OCI-LY7 (cell line): Measurements from ENCODE around the gene GALNT2. TPM values are rescaled to one million over a fixed set of nuclear protein-coding genes. Genes with fewer than 3 reads are reported as not detected.

Source experiments
- BruUV-seq: library from RNA; stranded (reverse); fragments of 400-500 nt; replicated peaks from 2 replicates; lab custom pipeline; 2021; lab: Mats Ljungman, UMichigan
- CTCF ChIA-PET: fragments of 300-600 bp; sonication (Branson Sonifier 250); formaldehyde crosslinking; loops from one replicate; lab custom pipeline; 2022; ENCODE audit warnings: antibody characterized with exemption; ENCODE audit not compliant: unreplicated experiment; lab: Charles Lee
- POLR2A ChIA-PET: fragments of 300-600 bp; sonication (Branson Sonifier 250); formaldehyde crosslinking; loops from one replicate; lab custom pipeline; 2022; ENCODE audit warnings: antibody characterized with exemption; lab: Charles Lee
- DNase-seq: peaks from one replicate; pipeline ENCODE4 v3.0.0-alpha.2; 2015; ENCODE audit warnings: low spot score
- H2AFZ ChIP-seq: fragments of 200-600 bp; sonication (generic), shearing (Covaris generic); 2 replicates; pipeline ENCODE4 v1.6.1; 2014; ENCODE audit warnings: mild to moderate bottlenecking, antibody characterized with exemption, low read length, moderate library complexity
- H3K27ac ChIP-seq: fragments of 200-600 bp; sonication (generic); 2 replicates; pipeline ENCODE4 v1.5.1; 2014; ENCODE audit warnings: mixed run types, low read depth, mild to moderate bottlenecking, moderate library complexity, low read length, inconsistent platforms; ENCODE audit not compliant: poor library complexity, severe bottlenecking
- H3K36me3 ChIP-seq: fragments of 200-600 bp; sonication (generic); 2 replicates; pipeline ENCODE4 v1.6.1; 2014; ENCODE audit warnings: mild to moderate bottlenecking, antibody characterized with exemption, low read length, moderate library complexity, mixed read lengths; ENCODE audit not compliant: insufficient read depth
- H3K4me1 ChIP-seq: fragments of 200-600 bp; sonication (generic); 2 replicates; pipeline ENCODE4 v1.5.1; 2014; ENCODE audit warnings: mild to moderate bottlenecking, low read length; ENCODE audit not compliant: insufficient read depth, poor library complexity, severe bottlenecking
- H3K4me2 ChIP-seq: fragments of 200-600 bp; sonication (generic); 2 replicates; pipeline ENCODE4 v1.6.1; 2014; ENCODE audit warnings: mild to moderate bottlenecking, low read length
- H3K4me3 ChIP-seq: fragments of 200-600 bp; sonication (generic); 2 replicates; pipeline ENCODE4 v1.5.1; 2014; ENCODE audit warnings: mild to moderate bottlenecking, low read depth, low read length; ENCODE audit not compliant: poor library complexity, severe bottlenecking
- H3K79me2 ChIP-seq: fragments of 200-600 bp; sonication (generic); 2 replicates; pipeline ENCODE4 v1.6.1; 2016; ENCODE audit warnings: low read depth, mild to moderate bottlenecking, low read length, moderate library complexity, mixed read lengths; ENCODE audit not compliant: insufficient read depth
- H3K9me2 ChIP-seq: fragments of 200-600 bp; sonication (generic); 2 replicates; pipeline ENCODE4 v1.6.1; 2016; ENCODE audit warnings: mild to moderate bottlenecking, low read length, mixed read lengths; ENCODE audit not compliant: insufficient read depth
- H3K9me3 ChIP-seq: fragments of 200-600 bp; sonication (generic); 2 replicates; pipeline ENCODE4 v1.6.1; 2014; ENCODE audit warnings: mild to moderate bottlenecking, mixed run types, low read length, mixed read lengths
- H4K20me1 ChIP-seq: fragments of 200-600 bp; sonication (generic); 2 replicates; pipeline ENCODE4 v1.6.1; 2014; ENCODE audit warnings: mild to moderate bottlenecking, antibody characterized with exemption, low read length, moderate library complexity, mixed read lengths; ENCODE audit not compliant: insufficient read depth
- CTCF ChIP-seq: fragments of 200-600 bp; sonication (generic); conservative IDR thresholded peaks from 2 replicates; pipeline ENCODE4 v1.5.1; 2014; ENCODE audit warnings: mild to moderate bottlenecking, antibody characterized with exemption, low read length, moderate library complexity, mixed read lengths
- EZH2phosphoT487 ChIP-seq: fragments of 200-600 bp; sonication (generic); IDR thresholded peaks from 2 replicates; pipeline ENCODE4 v1.6.1; 2018; ENCODE audit warnings: low read depth, borderline replicate concordance, mild to moderate bottlenecking, mixed run types, antibody characterized with exemption, low read length, moderate library complexity, mixed read lengths
- intact Hi-C: fragments of 100-400 bp; cut with micrococcal nuclease; formaldehyde crosslinking; loops from one replicate; pipeline ENCODE4 v1.10.0; 2022; ENCODE audit not compliant: unreplicated experiment
- total RNA-seq, 2 experiments: library from RNA; depleted of rRNA in 1 of 2; stranded (reverse); fragments of >200 nt in 1 of 2; shearing (Covaris generic) in 1 of 2; gene quantifications; 2 replicates each; pipeline ENCODE4 v1.2.3, GENCODE V29; 2014 to 2022

The GALNT2 gene
- total RNA-seq, 2 experiments from 2014 or later: 29.9 to 67.3 TPM

GRCh38 chr1:230156068-230156467 lies 89.0 kb downstream of the GALNT2 start:
- Histone ChIP-seq H2AFZ (no peak overlapping the region), H3K4me1 (peaks cover 20% of the 10 kb centered on the region), H3K9me3 (no peaks in the 10 kb centered on the region), H3K4me3 (no peak overlapping the region), H3K27ac (no peak overlapping the region), H3K9me2 (no peaks in the 10 kb centered on the region), H3K36me3 (peaks cover 7% of the 10 kb centered on the region; the same call in 1 of the 2 replicates), H3K79me2 (peaks cover 7% of the 10 kb centered on the region; the same call in 1 of the 2 replicates), H3K4me2 (no peak overlapping the region), H4K20me1 (no peaks in the 10 kb centered on the region)
- no TSS peak for BruUV-seq
- TF ChIP-seq CTCF (no peak), EZH2phosphoT487 (no peak)
- CTCF ChIA-PET: no interaction called here
- POLR2A ChIA-PET: interaction anchor here (1.0 kb wide), 1 partner anchor 26 kb away, joined by 3 read pairs; no protein-coding TSS in a partner anchor
- intact Hi-C loops: no loop called here
- DNase-seq: no peak

GRCh38 chr1:230156536-230156935 lies 89.5 kb downstream of the GALNT2 start:
- no peak for DNase-seq
- peaks cover 16% of the 10 kb centered on the region for H3K4me1 ChIP-seq
- no peaks in the 10 kb centered on the region for H3K9me3 ChIP-seq
- no peak overlapping the region for H2AFZ ChIP-seq
- ChIA-PET POLR2A (interaction anchor here (1.0 to 1.1 kb wide), 2 partner anchors 9 to 27 kb away, joined by 3 to 4 read pairs; no protein-coding TSS in a partner anchor), CTCF (no interaction called here)
- no peaks in the 10 kb centered on the region for H4K20me1 ChIP-seq
- no TSS peak for BruUV-seq
- no peak overlapping the region for H3K4me2 ChIP-seq
- intact Hi-C loops: no loop called here
- TF ChIP-seq EZH2phosphoT487 (no peak), CTCF (no peak)
- no peaks in the 10 kb centered on the region for H3K9me2 ChIP-seq
- peaks cover 7% of the 10 kb centered on the region; the same call in 1 of the 2 replicates for H3K79me2 ChIP-seq
- no peak overlapping the region for H3K4me3 ChIP-seq
- peaks cover 7% of the 10 kb centered on the region; the same call in 1 of the 2 replicates for H3K36me3 ChIP-seq
- no peak overlapping the region for H3K27ac ChIP-seq
